Right cardiac atrium (tissue), 5 donors: ENCODE data around the gene TAS2R60. TPM values are rescaled to one million over a fixed set of nuclear protein-coding genes. Genes with fewer than 3 reads are reported as not detected.
"Not testable (repeated sequence)": the region's sequence is repeated elsewhere in the genome, so short reads cannot be mapped to it uniquely, and the experiment has no call there.

Source experiments
- ATAC-seq, 2 donors: fragments of 200-7000 bp; cut with Tn5 transposase; one replicate each; pipeline versions ENCODE4 v1.8.0 to v1.9.1; 2020; ENCODE audit warnings: moderate library complexity in 2 of 2, mild to moderate bottlenecking in 1 of 2
- DNase-seq, 3 donors: peaks; one replicate each; pipeline ENCODE4 v3.0.0-alpha.2; 2020
- H3K27ac ChIP-seq: one replicate; pipeline ENCODE4 v1.5.1; 2013; ENCODE audit warnings: mild to moderate bottlenecking, low read length, control low read depth, moderate library complexity
- H3K27me3 ChIP-seq: one replicate; pipeline ENCODE4 v1.6.1; 2013; ENCODE audit not compliant: control insufficient read depth, insufficient read depth
- H3K4me1 ChIP-seq: one replicate; pipeline ENCODE4 v1.6.1; 2013; ENCODE audit warnings: low read length; ENCODE audit not compliant: control insufficient read depth, insufficient read depth
- H3K4me3 ChIP-seq: one replicate; pipeline ENCODE4 v1.5.1; 2013; ENCODE audit warnings: low read length, control low read depth
- H3K9me3 ChIP-seq: one replicate; pipeline ENCODE4 v1.6.1; 2013; ENCODE audit warnings: low read length; ENCODE audit not compliant: control insufficient read depth
- WGBS: extraction: QIAGEN DNeasy Blood & Tissue Kit; methylation state at CpG from one replicate; pipeline ENCODE4 v1.1.7; 2013; 5-methylcytosine and 5-hydroxymethylcytosine counted together
- intact Hi-C, 4 donors: fragments of 100-400 bp; cut with DNase I; formaldehyde crosslinking; loops; one replicate each; pipeline versions ENCODE4 v1.11.0 to v1.14.0; 2022 to 2023
- polyA plus RNA-seq: library from polyadenylated mRNA; stranded (reverse); fragments of 200-250 nt; gene quantifications from one replicate; pipeline ENCODE4 v1.2.3, GENCODE V29; 2013
- total RNA-seq, 4 donors: library from RNA; stranded (reverse); fragmentation: NEBNext Ultra II Directional; extraction: Animal tissue kit (Norgen Biotek cat#: 25700); gene quantifications; one replicate each; pipeline ENCODE4 v1.2.1, GENCODE V29; 2021
- donor health status: healthy with polysubstance abuse.
- donor health status: DM: no; HTN: yes; CAD: no.
- donor health status: DM: no; HTN: no; CAD: no.
- donor health status: DM: no; HTN: yes; CAD: no; lungs with severe emphysema.
- donor health status: DM: yes; HTN: yes; CAD: no.

Gene TAS2R60
- total and polyA plus RNA-seq, 5 donors: not detected

- Histone ChIP-seq H3K4me1 (no peaks in the 10 kb centered on the region), H3K27me3 (no peaks in the 10 kb centered on the region), H3K27ac (no peak overlapping the region), H3K4me3 (no peak overlapping the region), H3K9me3 (no peaks in the 10 kb centered on the region)
- 98% methylated on average over 1 of the region's 1 CpG for WGBS
- intact Hi-C loops: no loop called here
- no peak for DNase-seq
- ATAC-seq: no peak
Observed at GRCh38 chr7:143459359-143459758, 16.1 kb downstream of the TAS2R60 start.

DNA sequence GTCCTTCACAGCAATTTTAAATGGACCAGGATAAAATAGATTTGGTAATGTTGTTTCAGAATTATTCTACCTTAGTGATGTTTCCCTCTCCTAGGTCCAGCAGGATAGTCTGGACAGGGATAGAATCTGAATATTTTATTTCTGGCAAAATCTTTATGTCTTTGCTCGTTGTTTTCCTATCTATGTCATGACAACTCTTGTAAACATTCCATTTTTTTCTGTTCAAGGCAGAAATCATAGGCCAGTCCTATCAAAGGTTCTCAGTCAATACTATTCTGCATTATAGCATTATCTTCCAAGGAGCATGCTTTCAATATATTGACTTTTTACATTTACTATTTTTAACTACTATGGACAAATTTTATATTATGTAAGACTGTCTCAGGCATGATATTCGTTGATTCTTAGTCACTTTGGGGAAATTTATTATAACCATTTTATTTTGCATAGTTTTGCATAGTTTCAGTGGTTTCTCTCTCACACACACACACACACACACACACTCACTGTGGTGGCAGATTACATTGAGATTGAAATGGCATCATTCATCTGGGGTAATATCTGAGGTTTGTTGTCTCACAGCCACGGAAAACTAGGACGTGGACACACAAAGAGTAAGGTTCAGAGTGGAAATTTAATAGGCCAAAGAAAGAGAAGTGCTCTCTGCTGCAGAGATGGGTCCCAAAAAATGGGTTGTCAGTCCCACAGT lies 17.2 kb downstream of the TAS2R60 start:
- no peaks in the 10 kb centered on the region for H3K9me3 ChIP-seq
- no peak for DNase-seq
- H3K27me3 ChIP-seq: no peaks in the 10 kb centered on the region
- H3K27ac ChIP-seq: no peak overlapping the region
- intact Hi-C loops: no loop called here
- whole genome bisulfite sequencing: 58% methylated on average over 4 of the region's 4 CpGs
- no peak for ATAC-seq
- no peaks in the 10 kb centered on the region for H3K4me1 ChIP-seq
- H3K4me3 ChIP-seq: no peak overlapping the region

DNA sequence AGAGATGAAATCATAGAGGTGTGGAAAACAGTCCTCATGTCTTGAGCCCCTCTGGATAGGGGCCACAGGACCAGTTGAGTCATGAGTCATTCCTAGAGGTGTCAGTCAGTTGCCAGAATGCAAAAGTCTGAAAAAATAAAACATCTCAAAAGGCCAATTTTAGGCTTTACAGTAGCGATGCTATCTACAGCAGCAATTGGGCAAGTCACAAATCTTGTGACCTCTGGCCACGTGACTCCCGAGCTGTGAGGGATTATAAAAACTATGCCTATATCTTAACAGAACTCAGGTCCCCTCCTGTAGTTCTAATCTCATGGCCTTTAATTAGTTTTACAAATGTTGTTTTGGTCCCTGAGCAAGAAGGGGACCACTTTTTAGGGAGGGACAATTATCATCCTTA lies 18.8 kb downstream of the TAS2R60 start:
- intact Hi-C loops: no loop called here
- no peaks in the 10 kb centered on the region for H3K27me3 ChIP-seq
- WGBS: 68% methylated on average over 3 of the region's 3 CpGs
- no peak for DNase-seq
- no peak overlapping the region for H3K27ac ChIP-seq
- H3K9me3 ChIP-seq: no peaks in the 10 kb centered on the region
- H3K4me1 ChIP-seq: no peaks in the 10 kb centered on the region
- no peak for ATAC-seq
- H3K4me3 ChIP-seq: no peak overlapping the region

GRCh38 chr7:143463556-143463955 lies 20.3 kb downstream of the TAS2R60 start:
- no peak for ATAC-seq
- Histone ChIP-seq H3K27me3 (no peaks in the 10 kb centered on the region), H3K9me3 (no peaks in the 10 kb centered on the region), H3K4me3 (no peak overlapping the region), H3K4me1 (no peaks in the 10 kb centered on the region), H3K27ac (no peak overlapping the region)
- intact Hi-C loops: no loop called here
- no peak for DNase-seq

DNA sequence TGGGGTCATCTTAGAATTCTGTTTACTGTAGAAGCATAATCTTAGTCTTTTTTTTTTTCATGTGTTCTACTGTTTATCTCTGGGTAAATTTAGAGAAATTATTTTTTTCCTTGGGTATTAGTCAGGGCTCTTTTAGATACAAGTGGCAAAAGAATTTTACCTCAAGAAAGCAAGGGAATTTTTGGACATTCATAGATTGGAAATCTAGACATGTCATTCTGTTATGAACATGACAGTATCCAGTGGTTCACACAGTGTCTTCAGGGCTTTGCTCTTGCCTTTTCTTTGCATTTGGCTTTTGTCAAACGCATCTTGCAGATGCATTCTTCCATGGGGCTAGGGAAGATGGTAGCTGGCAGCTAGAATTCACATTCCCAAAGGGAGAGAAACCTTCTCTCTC lies 20.7 kb downstream of the TAS2R60 start:
- H3K4me3 ChIP-seq: no peak overlapping the region
- H3K27me3 ChIP-seq: no peaks in the 10 kb centered on the region
- no peaks in the 10 kb centered on the region for H3K4me1 ChIP-seq
- no peaks in the 10 kb centered on the region for H3K9me3 ChIP-seq
- H3K27ac ChIP-seq: no peak overlapping the region
- 64% methylated on average over 1 of the region's 1 CpG for WGBS
- intact Hi-C loops: no loop called here
- DNase-seq: no peak
- ATAC-seq: no peak

GRCh38 chr7:143467724-143468123 lies 24.5 kb downstream of the TAS2R60 start:
- Histone ChIP-seq H3K4me3 (no peak overlapping the region), H3K27me3 (no peaks in the 10 kb centered on the region), H3K9me3 (no peaks in the 10 kb centered on the region), H3K4me1 (no peaks in the 10 kb centered on the region), H3K27ac (no peak overlapping the region)
- intact Hi-C loops: no loop called here
- WGBS: 92% methylated on average over 1 of the region's 1 CpG
- ATAC-seq (no peak), DNase-seq (no peak)

GRCh38 chr7:143472071-143472689 lies 28.9 kb downstream of the TAS2R60 start:
- ATAC-seq, H3K4me3 ChIP-seq, H3K27me3 ChIP-seq, H3K4me1 ChIP-seq, H3K9me3 ChIP-seq, H3K27ac ChIP-seq, intact Hi-C loops, DNase-seq: not testable (repeated sequence)
- 89% methylated on average over 11 of the region's 11 CpGs for WGBS

- Histone ChIP-seq H3K27me3 (no peaks in the 10 kb centered on the region), H3K27ac (no peak within 1 kb of the TSS), H3K4me3 (no peak within 1 kb of the TSS), H3K4me1 (no peaks in the 10 kb centered on the region), H3K9me3 (no peaks in the 10 kb centered on the region)
- DNase-seq (no peak), ATAC-seq (no peak)
- 81% methylated on average over 10 of the region's 10 CpGs for WGBS
- intact Hi-C loops: no loop called here
Observed at GRCh38 chr7:143477501-143478150, 34.4 kb downstream of the TAS2R60 start, which contains the start of gene TAS2R41. Gene TAS2R41, plus strand, starts transcription at chr7:143477873. Its CDS starts 0 bp downstream, at chr7:143477873.

DNA sequence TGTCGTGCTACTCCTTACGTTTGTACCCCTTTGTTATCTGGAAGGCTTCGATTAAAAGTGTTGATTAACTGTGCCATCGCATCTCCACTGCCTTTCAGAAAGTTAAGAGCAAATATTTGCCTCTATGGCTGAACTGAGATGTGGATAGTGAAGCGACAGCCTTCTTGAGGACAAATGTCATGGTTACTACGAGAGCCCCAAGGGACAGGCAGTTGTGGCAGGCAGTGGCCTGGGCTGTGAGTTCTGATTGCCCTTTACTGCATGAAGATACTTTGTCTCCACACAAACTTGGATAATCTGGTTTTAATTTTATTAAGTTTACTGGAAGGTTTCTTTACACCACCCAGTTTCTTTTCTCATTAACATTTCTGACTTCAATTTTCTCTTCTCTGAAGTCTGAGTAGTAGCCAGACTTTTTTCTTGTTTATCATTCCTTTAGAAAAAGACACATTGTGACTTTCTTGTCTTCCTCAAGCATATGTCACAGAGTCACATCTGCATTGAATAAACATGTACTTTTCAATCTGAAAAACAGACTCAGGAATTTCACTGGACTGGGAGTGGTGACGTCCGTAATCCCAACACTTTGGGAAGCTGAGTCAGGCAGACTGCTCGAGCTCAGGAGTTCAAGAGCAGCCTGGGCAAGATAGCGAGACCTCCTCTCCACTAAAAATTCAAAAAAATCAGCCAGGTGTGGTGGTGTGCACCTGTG lies 36.0 kb downstream of the TAS2R60 start:
- DNase-seq: no peak
- no peaks in the 10 kb centered on the region for H3K4me1 ChIP-seq
- no peaks in the 10 kb centered on the region for H3K9me3 ChIP-seq
- intact Hi-C loops: no loop called here
- H3K27ac ChIP-seq: no peak overlapping the region
- no peak overlapping the region for H3K4me3 ChIP-seq
- no peak for ATAC-seq
- no peaks in the 10 kb centered on the region for H3K27me3 ChIP-seq
- 83% methylated on average over 10 of the region's 10 CpGs for WGBS

GRCh38 chr7:143480501-143480900 lies 37.2 kb downstream of the TAS2R60 start:
- H3K4me3 ChIP-seq: no peak overlapping the region
- intact Hi-C loops: no loop called here

GRCh38 chr7:143484119-143484518 lies 40.9 kb downstream of the TAS2R60 start:
- no peaks in the 10 kb centered on the region for H3K9me3 ChIP-seq
- intact Hi-C loops: no loop called here
- WGBS: 58% methylated on average over 3 of the region's 3 CpGs
- H3K27ac ChIP-seq: no peak overlapping the region
- DNase-seq (no peak), ATAC-seq (no peak)
- H3K27me3 ChIP-seq: no peaks in the 10 kb centered on the region
- H3K4me1 ChIP-seq: no peaks in the 10 kb centered on the region
- H3K4me3 ChIP-seq: no peak overlapping the region

More at GRCh38 chr7:143480501-143480900, 37.2 kb downstream of the TAS2R60 start:
- no peak for ATAC-seq
- Histone ChIP-seq H3K27me3 (no peaks in the 10 kb centered on the region), H3K4me1 (no peaks in the 10 kb centered on the region), H3K27ac (no peak overlapping the region), H3K9me3 (no peaks in the 10 kb centered on the region)
- DNase-seq: no peak
